DMS153 treated with DMSO at 0.1 percent for 48 hours (cell line): ENCODE data around the gene MIPEP.
A peak's percentile ranks its signal among the peaks of the same experiment; 100 is the strongest.
"Not testable (repeated sequence)": the region's sequence is repeated elsewhere in the genome, so short reads cannot be mapped to it uniquely, and the experiment has no call there.

Experiments
- DNase-seq: peaks from one replicate; lab custom pipeline; 2025; ENCODE audit not compliant: unreplicated experiment; lab: John Stamatoyannopoulos, UW

Gene MIPEP

GRCh38 chr13:23889615-23890607 lies 711 bp upstream of the MIPEP start:
- no peak for DNase-seq

- not testable (repeated sequence) for DNase-seq
Measured at GRCh38 chr13:23884361-23884760, 4.8 kb downstream of the MIPEP start.

GRCh38 chr13:23883255-23883654 lies 5.9 kb downstream of the MIPEP start:
- DNase-seq: no peak

GRCh38 chr13:23881402-23881800 lies 7.8 kb downstream of the MIPEP start:
- not testable (repeated sequence) for DNase-seq

- DNase-seq: not testable (repeated sequence)
Measured at GRCh38 chr13:23880493-23881401, 8.5 kb downstream of the MIPEP start.

GRCh38 chr13:23877286-23877685 lies 11.9 kb downstream of the MIPEP start:
- DNase-seq: no peak

GRCh38 chr13:23876265-23876664 lies 12.9 kb downstream of the MIPEP start:
- peak; percentile 5 for DNase-seq

GRCh38 chr13:23871616-23872220 lies 17.5 kb downstream of the MIPEP start:
- DNase-seq: peak; percentile 20

- DNase-seq: no peak
Measured at GRCh38 chr13:23870356-23871140, 18.7 kb downstream of the MIPEP start.

GRCh38 chr13:23868521-23868920 lies 20.7 kb downstream of the MIPEP start:
- no peak for DNase-seq

- DNase-seq: no peak
Measured at GRCh38 chr13:23867027-23867491, 22.1 kb downstream of the MIPEP start.

GRCh38 chr13:23866420-23867026 lies 22.7 kb downstream of the MIPEP start:
- DNase-seq: no peak

GRCh38 chr13:23865906-23866305 lies 23.3 kb downstream of the MIPEP start:
- DNase-seq: no peak

GRCh38 chr13:23865026-23865425 lies 24.2 kb downstream of the MIPEP start:
- DNase-seq: no peak

- DNase-seq: no peak
Measured at GRCh38 chr13:23861310-23861709, 27.9 kb downstream of the MIPEP start.

- DNase-seq: no peak
Measured at GRCh38 chr13:23859904-23860303, 29.3 kb downstream of the MIPEP start.

GRCh38 chr13:23859455-23859854 lies 29.7 kb downstream of the MIPEP start:
- no peak for DNase-seq

GRCh38 chr13:23858546-23858945 lies 30.7 kb downstream of the MIPEP start:
- no peak for DNase-seq

GRCh38 chr13:23856008-23856750 lies 33.0 kb downstream of the MIPEP start:
- DNase-seq: no peak
